ENCODE results near the gene FAM117B.

DNA sequence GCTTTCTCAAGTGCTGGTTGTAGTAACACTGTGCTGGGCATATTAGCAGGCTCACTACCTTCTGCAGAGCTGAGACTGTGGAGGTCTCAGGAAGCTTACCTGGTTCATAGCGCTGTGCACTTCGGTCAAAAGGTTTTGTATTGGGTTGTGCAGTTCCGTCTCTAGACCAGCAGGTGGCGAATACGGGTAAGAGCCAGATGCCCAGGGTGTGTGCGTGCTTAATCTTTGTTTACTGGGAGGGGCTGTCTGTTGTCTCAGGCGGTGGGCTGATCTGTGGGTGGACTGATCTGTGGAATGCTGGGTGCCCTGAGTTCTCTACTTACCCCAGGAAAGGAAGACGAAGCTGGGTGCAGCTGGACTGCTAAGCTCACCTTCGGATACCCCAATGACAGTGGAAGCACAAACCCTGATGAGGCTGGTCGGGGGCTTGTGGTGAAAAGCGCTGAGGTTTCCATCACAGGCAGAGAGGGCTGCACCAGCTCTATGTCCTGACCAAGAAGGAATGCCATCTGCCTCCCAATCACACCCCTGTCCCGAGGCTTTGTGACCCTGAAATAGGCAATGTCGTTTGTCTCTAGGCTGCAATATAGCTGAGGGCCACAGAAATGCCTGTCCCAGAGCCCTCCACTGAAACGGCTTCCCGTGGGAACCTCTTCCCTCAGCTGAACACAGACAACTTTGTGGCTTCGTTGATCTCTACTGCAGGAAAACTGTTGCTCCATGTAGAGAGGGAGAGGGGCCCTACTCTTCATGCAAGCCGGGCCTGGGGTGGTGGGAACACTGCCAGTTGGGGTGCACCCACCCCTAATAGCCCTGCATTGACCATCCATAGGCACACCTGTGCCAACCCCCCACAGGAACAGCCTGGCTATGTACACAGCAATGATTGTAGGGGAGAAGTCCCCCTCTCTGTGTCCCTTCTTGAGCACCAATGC lies 45.9 kb upstream of the FAM117B start:
- TF ChIP-seq, protein P1, sequence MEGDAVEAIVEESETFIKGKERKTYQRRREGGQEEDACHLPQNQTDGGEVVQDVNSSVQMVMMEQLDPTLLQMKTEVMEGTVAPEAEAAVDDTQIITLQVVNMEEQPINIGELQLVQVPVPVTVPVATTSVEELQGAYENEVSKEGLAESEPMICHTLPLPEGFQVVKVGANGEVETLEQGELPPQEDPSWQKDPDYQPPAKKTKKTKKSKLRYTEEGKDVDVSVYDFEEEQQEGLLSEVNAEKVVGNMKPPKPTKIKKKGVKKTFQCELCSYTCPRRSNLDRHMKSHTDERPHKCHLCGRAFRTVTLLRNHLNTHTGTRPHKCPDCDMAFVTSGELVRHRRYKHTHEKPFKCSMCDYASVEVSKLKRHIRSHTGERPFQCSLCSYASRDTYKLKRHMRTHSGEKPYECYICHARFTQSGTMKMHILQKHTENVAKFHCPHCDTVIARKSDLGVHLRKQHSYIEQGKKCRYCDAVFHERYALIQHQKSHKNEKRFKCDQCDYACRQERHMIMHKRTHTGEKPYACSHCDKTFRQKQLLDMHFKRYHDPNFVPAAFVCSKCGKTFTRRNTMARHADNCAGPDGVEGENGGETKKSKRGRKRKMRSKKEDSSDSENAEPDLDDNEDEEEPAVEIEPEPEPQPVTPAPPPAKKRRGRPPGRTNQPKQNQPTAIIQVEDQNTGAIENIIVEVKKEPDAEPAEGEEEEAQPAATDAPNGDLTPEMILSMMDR (conservative IDR thresholded peaks at IDR 0.05; ENCODE audit: low read depth, low read length): peak; percentile 93
- TF ChIP-seq EZH2 (IDR thresholded peaks at IDR 0.05; ENCODE audit: borderline replicate concordance, low read depth, low read length, poor library complexity, severe bottlenecking): no peak

Data from A673 (cell line).